NB4 (cell line): ENCODE results near the gene SRRD.

Source experiments
- TF ChIP-seq, protein P1 (sequence below): IDR thresholded peaks from one replicate; pipeline ENCODE4 v1.5.1; 2012; ENCODE audit warnings: low read depth, low read length
- TF ChIP-seq, protein P2 (sequence below): IDR thresholded peaks from 2 replicates; pipeline ENCODE4 v1.6.1; 2011; ENCODE audit warnings: low read depth, low read length

DNA sequence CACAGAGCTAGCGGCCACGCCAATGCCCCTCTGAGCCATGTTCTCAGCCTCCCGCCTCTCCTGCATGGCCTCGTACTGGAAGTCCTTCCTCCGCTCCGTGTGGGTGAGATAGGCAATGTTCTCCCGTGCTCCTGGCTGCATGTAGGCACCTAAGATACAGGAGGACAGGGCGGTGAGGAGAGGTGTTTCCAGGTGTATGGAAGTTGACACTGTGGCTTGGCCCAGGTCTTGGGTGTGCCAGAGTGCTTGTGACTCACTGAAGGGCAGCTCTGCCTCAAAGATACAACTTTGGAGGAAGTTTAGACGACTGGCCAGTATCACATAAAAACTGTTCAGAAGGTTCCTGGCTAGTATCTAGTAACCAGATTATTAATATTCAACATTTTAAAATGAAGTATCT is 8.5 kb downstream of the SRRD start:
- TF ChIP-seq, protein P1, sequence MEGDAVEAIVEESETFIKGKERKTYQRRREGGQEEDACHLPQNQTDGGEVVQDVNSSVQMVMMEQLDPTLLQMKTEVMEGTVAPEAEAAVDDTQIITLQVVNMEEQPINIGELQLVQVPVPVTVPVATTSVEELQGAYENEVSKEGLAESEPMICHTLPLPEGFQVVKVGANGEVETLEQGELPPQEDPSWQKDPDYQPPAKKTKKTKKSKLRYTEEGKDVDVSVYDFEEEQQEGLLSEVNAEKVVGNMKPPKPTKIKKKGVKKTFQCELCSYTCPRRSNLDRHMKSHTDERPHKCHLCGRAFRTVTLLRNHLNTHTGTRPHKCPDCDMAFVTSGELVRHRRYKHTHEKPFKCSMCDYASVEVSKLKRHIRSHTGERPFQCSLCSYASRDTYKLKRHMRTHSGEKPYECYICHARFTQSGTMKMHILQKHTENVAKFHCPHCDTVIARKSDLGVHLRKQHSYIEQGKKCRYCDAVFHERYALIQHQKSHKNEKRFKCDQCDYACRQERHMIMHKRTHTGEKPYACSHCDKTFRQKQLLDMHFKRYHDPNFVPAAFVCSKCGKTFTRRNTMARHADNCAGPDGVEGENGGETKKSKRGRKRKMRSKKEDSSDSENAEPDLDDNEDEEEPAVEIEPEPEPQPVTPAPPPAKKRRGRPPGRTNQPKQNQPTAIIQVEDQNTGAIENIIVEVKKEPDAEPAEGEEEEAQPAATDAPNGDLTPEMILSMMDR = no peak
- TF ChIP-seq, protein P2, sequence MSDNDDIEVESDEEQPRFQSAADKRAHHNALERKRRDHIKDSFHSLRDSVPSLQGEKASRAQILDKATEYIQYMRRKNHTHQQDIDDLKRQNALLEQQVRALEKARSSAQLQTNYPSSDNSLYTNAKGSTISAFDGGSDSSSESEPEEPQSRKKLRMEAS = no peak
